Esophagus (tissue), 2 donors: ENCODE results near the gene KCNK16. TPM values are rescaled to one million over a fixed set of nuclear protein-coding genes. Genes with fewer than 3 reads are reported as not detected.

ENCODE experiments used
- H3K27ac ChIP-seq, 2 donors: one replicate each; pipeline ENCODE4 v1.5.1; 2013; ENCODE audit warnings: low read depth in 2 of 2, mild to moderate bottlenecking in 2 of 2, inconsistent platforms in 1 of 2, low read length in 1 of 2, moderate library complexity in 1 of 2
- H3K27me3 ChIP-seq, 2 donors: one replicate each; pipeline ENCODE4 v1.6.1; 2013; ENCODE audit warnings: low read length in 2 of 2, control low read depth in 1 of 2, mild to moderate bottlenecking in 1 of 2; ENCODE audit not compliant: insufficient read depth in 2 of 2, control insufficient read depth in 1 of 2
- H3K36me3 ChIP-seq, 2 donors: one replicate each; pipeline ENCODE4 v1.6.1; 2013; ENCODE audit warnings: low read length in 1 of 2; ENCODE audit not compliant: control insufficient read depth in 2 of 2, insufficient read depth in 2 of 2
- H3K4me1 ChIP-seq, 2 donors: one replicate each; pipeline ENCODE4 v1.6.1; 2013; ENCODE audit warnings: low read length in 1 of 2; ENCODE audit not compliant: control insufficient read depth in 2 of 2, insufficient read depth in 2 of 2
- H3K4me3 ChIP-seq, 2 donors: one replicate each; pipeline ENCODE4 v1.5.1; 2013; ENCODE audit warnings: low read length in 2 of 2, mild to moderate bottlenecking in 2 of 2, low read depth in 1 of 2, moderate library complexity in 1 of 2
- H3K9me3 ChIP-seq, 2 donors: one replicate each; pipeline ENCODE4 v1.6.1; 2013; ENCODE audit warnings: mild to moderate bottlenecking in 2 of 2, low read depth in 1 of 2, low read length in 1 of 2, moderate library complexity in 1 of 2; ENCODE audit not compliant: control insufficient read depth in 2 of 2, insufficient read depth in 1 of 2
- WGBS, 2 donors: extraction: QIAGEN DNeasy Blood & Tissue Kit; methylation state at CpG; one replicate each; pipeline ENCODE4 v1.1.7; 2013; 5-methylcytosine and 5-hydroxymethylcytosine counted together
- polyA plus RNA-seq, 2 donors: library from polyadenylated mRNA; stranded (reverse); fragments of 200-250 nt; gene quantifications; one replicate each; pipeline ENCODE4 v1.2.3, GENCODE V29; 2013
- donor health status: healthy with polysubstance abuse.
- donor health status: Bipolar disorder and iron deficiency.

Gene KCNK16
- polyA plus RNA-seq, 2 donors: not detected

GRCh38 chr6:39330476-39330875, 8.0 kb upstream of the KCNK16 start:
- Histone ChIP-seq H3K4me1 (no peaks in the 10 kb centered on the region), H3K9me3 (no peaks in the 10 kb centered on the region), H3K36me3 (no peaks in the 10 kb centered on the region), H3K27me3 (peaks cover 0 to 3% of the 10 kb centered on the region in 2 donors), H3K4me3 (no peak overlapping the region), H3K27ac (no peak overlapping the region)
- WGBS, 2 donors: 43 to 45% methylated on average over 3 of the region's 3 CpGs

- Histone ChIP-seq H3K27ac (no peak overlapping the region), H3K4me1 (no peaks in the 10 kb centered on the region), H3K4me3 (no peak overlapping the region), H3K9me3 (no peaks in the 10 kb centered on the region), H3K36me3 (no peaks in the 10 kb centered on the region), H3K27me3 (peaks cover 0 to 3% of the 10 kb centered on the region in 2 donors)
- WGBS, 2 donors: 55 to 64% methylated on average over 3 of the region's 3 CpGs
Observed at GRCh38 chr6:39330057-39330456, 7.6 kb upstream of the KCNK16 start.

GRCh38 chr6:39328066-39328465, 5.6 kb upstream of the KCNK16 start:
- Histone ChIP-seq H3K4me1 (no peaks in the 10 kb centered on the region), H3K27ac (no peak overlapping the region), H3K36me3 (no peaks in the 10 kb centered on the region), H3K27me3 (peaks cover 0 to 3% of the 10 kb centered on the region in 2 donors), H3K4me3 (no peak overlapping the region), H3K9me3 (no peaks in the 10 kb centered on the region)
- WGBS, 2 donors: 90 to 92% methylated on average over 12 of the region's 12 CpGs

GRCh38 chr6:39327507-39327906, 5.0 kb upstream of the KCNK16 start:
- Histone ChIP-seq H3K9me3 (no peaks in the 10 kb centered on the region), H3K27me3 (peaks cover 0 to 3% of the 10 kb centered on the region in 2 donors), H3K36me3 (no peaks in the 10 kb centered on the region), H3K4me3 (no peak overlapping the region), H3K27ac (no peak overlapping the region), H3K4me1 (no peaks in the 10 kb centered on the region)
- 64 to 78% methylated on average over 5 of the region's 5 CpGs for WGBS, 2 donors

GRCh38 chr6:39321761-39322160, 741 bp downstream of the KCNK16 start:
- Histone ChIP-seq H3K4me3 (no peak overlapping the region), H3K4me1 (peaks cover 0 to 3% of the 10 kb centered on the region in 2 donors), H3K36me3 (no peaks in the 10 kb centered on the region), H3K27me3 (no peaks in the 10 kb centered on the region), H3K9me3 (peaks cover 0 to 6% of the 10 kb centered on the region in 2 donors), H3K27ac (no peak overlapping the region)
- WGBS, 2 donors: 60 to 77% methylated on average over 5 of the region's 5 CpGs

- WGBS, 2 donors: 65 to 69% methylated on average over 10 of the region's 10 CpGs
- peaks cover 0 to 6% of the 10 kb centered on the region in 2 donors for H3K9me3 ChIP-seq
- peaks cover 0 to 1% of the 10 kb centered on the region in 2 donors for H3K27me3 ChIP-seq
- H3K4me3 ChIP-seq: no peak overlapping the region
- no peak overlapping the region for H3K27ac ChIP-seq
- no peaks in the 10 kb centered on the region for H3K36me3 ChIP-seq
- peaks cover 0 to 3% of the 10 kb centered on the region in 2 donors for H3K4me1 ChIP-seq
Observed at GRCh38 chr6:39320363-39320984, 2.0 kb downstream of the KCNK16 start.

GRCh38 chr6:39319621-39320362, 2.7 kb downstream of the KCNK16 start:
- peaks cover 0 to 3% of the 10 kb centered on the region in 2 donors for H3K4me1 ChIP-seq
- H3K27ac ChIP-seq: no peak overlapping the region
- no peaks in the 10 kb centered on the region for H3K36me3 ChIP-seq
- H3K4me3 ChIP-seq: no peak overlapping the region
- H3K27me3 ChIP-seq: peaks cover 0 to 4% of the 10 kb centered on the region in 2 donors
- H3K9me3 ChIP-seq: peaks cover 0 to 6% of the 10 kb centered on the region in 2 donors
- WGBS, 2 donors: 72 to 76% methylated on average over 13 of the region's 13 CpGs

- Histone ChIP-seq H3K27ac (no peak overlapping the region), H3K36me3 (no peaks in the 10 kb centered on the region), H3K27me3 (peaks cover 0 to 15% of the 10 kb centered on the region in 2 donors), H3K9me3 (peaks cover 0 to 6% of the 10 kb centered on the region in 2 donors), H3K4me3 (no peak overlapping the region), H3K4me1 (peaks cover 6 to 9% of the 10 kb centered on the region in 2 donors)
- 79 to 83% methylated on average over 3 of the region's 3 CpGs for WGBS, 2 donors
Observed at GRCh38 chr6:39317256-39317655, 5.2 kb downstream of the KCNK16 start.

GRCh38 chr6:39314273-39314795, 8.2 kb downstream of the KCNK16 start, which contains the start of gene KCNK17:
Gene KCNK17 (minus strand): TSS chr6:39314419. CDS start chr6:39314320, 99 bp downstream.
- Histone ChIP-seq H3K36me3 (no peaks in the 10 kb centered on the region), H3K4me1 (peaks cover 6 to 9% of the 10 kb centered on the region in 2 donors), H3K4me3 (peak within 1 kb of the TSS; percentile 8 to 26), H3K9me3 (peaks cover 0 to 6% of the 10 kb centered on the region in 2 donors), H3K27ac (no peak within 1 kb of the TSS), H3K27me3 (peaks cover 3 to 15% of the 10 kb centered on the region in 2 donors)
- 15 to 23% methylated on average over 22 to 28 of the region's 28 CpGs for WGBS, 2 donors
